ENCODE data around the gene CACNG7.

Gene CACNG7

DNA sequence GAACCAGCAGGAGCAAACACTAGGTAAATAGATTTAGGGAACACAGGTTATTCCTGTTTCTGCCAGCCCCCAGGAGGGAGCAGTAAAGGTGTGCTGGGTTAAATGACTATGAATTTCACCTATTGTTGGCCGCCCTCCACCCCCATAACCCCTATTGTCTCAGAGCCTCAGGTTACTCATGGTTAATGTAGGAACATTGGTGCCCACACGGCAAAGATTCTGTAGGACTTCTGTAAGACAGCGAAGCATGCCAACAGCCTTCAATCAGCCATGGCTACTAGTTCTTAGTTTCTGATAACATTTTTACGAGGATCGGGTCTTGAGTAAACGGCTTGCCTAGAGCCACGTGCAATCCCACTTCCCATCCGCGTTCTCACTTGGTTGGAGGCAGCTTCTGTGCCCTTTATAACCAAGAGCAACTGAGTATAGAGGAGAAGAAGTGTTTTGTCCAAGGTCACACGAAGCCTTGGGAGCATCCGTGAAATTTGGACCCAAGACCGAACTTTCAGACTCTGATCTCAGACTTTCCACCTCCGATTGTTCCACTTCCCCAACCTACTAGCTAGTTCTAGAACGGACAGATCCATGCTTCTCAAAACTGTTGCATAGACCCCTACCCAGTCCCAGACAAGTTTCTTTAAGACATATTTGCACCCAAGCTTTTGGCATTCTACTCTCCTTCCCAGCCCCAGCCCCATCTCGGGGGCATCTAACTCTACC is 48.5 kb downstream of the CACNG7 start:
- no peak for DNase-seq

DNA sequence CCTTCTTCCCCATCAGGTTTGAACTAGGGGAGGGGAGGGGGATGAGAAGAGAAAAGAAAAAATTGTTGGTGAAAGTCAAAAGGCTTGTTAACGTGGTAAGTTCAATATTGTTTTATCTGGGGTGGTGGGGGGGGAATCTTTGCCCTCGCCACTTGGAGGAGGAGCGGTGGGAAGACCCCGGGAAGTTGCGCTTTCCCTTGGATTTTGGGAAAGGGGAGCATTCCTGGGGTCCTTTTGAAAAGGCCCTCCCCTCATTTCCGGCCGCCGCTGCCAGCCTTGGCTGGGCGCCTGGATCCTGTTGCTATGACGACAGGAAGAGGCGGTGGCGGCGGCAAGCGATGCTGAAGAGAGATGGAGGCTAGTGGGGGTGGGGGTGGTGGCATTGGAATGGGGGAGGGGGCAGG is 49.1 kb downstream of the CACNG7 start:
- no peak for DNase-seq

GRCh38 chr19:53958823-53959757 is 50.0 kb downstream of the CACNG7 start:
- DNase-seq = no peak

DNA sequence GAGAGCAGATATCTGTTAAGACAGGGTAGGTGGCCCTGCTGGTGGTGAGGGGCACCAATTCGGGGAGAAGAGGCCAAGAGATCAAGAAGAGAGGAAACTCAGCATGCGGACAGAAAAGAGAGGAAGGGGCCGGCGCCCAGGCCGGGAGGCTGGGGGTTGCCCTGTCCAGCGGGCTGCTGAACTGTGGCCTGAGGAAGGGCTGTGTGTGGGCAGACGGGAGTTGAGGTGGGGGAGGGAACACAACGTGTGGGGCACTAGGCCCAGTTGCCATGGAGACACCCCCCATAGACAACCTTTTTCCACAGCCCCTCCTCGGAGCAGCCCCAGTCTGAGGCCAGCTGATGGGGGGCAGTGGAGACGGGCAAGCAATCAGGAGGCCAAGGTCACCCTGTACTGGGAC is 51.1 kb downstream of the CACNG7 start:
- no peak for DNase-seq

DNA sequence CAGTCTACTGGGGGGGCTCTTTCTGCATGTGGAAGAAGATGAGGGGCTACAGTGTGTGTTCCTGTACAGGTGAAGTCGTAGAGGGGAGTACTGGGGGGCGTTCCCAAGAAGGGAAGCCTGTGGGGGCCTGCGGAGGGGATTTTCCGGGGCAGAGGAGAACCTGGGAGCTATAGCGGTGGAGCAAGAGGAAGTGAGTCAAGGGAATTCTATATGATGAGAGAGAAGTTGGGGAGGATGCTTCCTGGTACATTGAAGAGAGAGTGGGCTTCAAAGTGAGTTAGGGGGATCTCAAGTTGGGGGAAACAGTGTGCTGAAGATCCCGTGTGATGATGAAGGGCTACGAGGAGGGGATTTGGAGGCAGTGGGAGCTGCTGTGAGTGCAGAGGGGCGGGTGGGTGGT is 51.8 kb downstream of the CACNG7 start:
- DNase-seq = no peak

DNA sequence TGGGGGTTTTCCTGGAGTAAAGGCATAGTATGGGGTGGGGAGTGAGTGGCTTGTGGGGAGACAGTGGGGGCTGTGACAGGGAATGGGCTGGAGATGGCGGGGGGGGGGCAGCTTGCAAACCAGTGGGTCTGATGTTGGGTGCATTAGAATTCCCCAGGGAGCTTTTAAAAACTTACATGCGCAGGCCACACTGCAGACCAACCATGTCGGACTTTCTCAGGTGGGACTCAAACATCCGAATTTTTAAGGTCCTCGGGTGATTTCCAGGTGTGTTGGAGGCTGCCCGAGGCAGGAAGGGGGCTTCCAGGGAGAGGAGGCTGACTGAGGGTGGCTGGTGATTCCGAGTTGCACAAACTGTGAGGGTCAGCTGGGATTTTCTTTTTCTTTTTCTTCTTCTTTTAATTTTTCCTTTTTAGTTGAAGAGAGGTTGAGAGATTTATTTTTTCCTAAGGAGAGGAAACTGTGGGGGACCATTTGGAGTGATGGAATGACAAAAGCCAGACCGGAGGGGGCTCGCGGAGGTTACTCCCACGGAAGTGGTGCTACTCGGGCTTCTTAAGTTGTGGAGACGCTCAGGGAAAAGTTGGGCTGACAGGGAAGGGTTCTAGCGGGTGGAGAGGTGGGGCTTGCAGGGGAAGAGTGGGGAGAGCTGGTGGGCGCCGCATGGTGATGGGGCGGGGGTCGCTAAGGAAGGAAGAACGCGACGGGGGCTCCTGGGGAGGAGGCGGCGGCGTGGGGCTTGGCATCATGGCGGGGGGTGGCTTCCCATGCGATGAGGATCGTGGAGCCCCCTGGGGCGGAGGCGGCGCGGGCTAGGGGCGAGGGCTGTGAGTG is 52.7 kb downstream of the CACNG7 start:
- DNase-seq = no peak

DNA sequence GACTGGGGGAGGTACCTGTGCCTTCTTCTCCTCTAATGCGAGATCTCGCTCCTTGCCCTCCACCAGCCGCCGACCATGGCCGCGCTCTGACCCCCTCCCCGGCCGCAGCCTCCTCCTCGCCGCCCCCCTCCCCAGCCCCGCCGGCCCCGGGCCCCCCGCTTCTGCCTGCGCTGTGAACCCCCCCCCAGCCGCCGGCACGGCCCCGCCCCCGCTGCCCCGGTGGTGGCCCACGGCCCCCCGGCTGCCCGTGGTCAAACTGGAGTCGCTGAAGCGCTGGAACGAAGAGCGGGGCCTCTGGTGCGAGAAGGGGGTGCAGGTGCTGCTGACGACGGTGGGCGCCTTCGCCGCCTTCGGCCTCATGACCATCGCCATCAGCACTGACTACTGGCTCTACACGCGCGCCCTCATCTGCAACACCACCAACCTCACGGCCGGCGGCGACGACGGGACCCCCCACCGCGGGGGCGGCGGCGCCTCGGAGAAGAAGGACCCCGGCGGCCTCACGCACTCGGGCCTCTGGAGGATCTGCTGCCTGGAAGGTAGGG is 53.9 kb downstream of the CACNG7 start, which contains the start of gene CACNG8:
Gene CACNG8, plus strand, starts transcription at position 51 of the 545 bp plus-strand sequence.
- DNase-seq = no peak

DNA sequence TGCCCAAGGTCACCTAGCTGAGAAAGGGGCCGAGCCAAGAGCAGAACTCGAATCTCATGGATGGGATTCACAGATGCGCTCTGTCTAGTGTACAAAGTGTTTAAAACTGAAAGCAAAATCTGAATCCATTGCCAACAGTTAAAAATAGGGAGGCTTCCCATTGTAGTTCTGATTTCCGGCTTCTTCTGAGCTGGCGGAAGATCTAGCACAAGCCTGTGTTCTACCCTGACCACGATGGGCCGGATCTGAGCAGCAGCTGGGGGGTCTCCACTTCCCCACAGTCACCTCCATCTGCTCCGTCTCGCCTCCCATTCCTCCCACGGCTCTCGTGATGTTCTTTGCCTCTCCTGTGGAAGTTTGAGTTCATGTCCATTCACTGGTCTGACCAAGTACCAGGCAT is 56.0 kb downstream of the CACNG7 start:
- DNase-seq = no peak

DNA sequence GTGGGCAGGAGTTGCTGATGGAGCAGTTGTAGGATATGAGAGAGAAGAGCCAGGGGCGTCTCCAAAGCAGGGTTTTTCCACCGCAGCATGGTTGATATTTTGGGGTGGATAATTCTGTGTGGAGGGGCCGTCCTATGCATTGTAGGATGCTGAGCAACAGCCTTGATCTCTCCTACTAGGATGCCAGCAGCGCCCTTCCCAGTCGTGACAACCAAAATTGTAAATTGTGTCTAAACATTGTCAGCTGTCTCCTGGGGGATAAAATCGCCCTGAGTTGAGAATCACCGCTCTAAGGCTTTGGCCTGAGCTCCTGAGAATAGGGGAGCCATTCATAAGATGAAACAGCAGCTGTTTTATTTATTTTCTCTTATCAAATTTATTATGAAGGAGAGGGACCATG is 57.9 kb downstream of the CACNG7 start:
- no peak for DNase-seq

DNA sequence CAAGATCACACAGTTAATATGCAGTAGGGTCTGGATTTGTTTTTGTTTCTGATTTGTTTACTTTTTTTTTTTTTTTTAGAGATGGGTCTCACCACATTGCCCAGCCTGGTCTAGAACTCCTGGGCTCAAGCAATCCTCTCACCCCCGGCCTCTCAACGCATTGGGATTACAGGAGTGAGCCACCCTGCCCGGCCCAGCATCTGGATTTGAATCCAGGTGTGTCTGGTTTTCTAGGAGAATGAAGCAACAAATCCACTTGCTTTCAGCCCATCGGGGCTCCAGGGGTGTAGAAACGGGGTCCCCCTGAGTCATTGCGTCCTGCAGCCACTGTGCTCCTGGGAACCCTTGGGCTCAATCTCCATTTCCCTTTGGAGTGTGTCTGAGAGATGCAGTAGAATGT is 60.3 kb downstream of the CACNG7 start:
- no peak for DNase-seq

DNA sequence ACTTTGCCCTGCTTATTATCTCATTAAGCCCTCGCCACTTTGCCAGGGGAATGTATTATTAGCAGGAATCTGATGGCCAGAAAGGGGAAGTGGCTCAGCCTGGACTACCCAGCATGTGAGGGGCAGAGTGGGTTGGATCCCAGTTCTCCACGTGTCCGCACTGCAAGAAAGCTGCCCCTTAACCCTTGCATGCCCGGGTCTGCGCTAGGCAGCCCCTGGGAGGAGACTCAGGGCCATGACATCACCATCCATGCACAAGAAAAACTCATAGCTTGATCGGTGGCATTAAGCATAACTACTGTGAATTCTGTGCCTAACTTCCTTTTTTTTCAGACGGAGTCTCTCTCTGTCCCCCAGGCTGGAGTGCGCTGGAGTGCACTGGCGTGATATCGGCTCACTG is 62.6 kb downstream of the CACNG7 start:
- no peak for DNase-seq

DNA sequence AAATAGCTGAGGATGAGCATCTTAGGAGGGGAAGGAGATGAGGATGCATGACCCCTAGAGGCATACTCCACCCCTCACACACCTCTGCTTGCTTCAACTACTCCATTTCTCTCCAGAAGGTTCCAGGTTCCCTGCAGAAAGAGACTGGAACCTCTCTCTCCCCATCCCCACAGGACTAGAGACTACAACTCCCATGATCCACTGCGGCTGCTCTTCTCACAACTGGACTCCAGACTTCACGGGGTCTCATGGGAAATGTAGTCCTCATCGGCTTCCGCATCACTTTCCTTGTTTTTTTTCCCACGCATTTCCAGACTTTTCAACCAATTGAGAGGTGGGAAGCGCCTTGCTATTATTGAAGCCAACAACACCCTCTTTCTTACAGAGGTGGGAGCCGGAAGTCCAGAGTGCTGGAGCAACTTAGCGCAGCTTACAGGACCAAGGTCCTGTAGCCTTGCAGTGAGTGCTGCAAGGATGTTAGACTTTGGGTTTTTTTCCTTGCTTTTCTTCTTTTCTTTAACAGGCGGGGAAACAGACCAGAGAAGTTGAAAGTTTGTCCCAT is 68.4 kb downstream of the CACNG7 start:
- DNase-seq = peak; percentile 72 to 77

- DNase-seq = peak; percentile 47 to 68
Measured at GRCh38 chr19:53977991-53978731, 69.1 kb downstream of the CACNG7 start.

GRCh38 chr19:53978975-53979801 is 70.1 kb downstream of the CACNG7 start:
- DNase-seq = no peak

DNA sequence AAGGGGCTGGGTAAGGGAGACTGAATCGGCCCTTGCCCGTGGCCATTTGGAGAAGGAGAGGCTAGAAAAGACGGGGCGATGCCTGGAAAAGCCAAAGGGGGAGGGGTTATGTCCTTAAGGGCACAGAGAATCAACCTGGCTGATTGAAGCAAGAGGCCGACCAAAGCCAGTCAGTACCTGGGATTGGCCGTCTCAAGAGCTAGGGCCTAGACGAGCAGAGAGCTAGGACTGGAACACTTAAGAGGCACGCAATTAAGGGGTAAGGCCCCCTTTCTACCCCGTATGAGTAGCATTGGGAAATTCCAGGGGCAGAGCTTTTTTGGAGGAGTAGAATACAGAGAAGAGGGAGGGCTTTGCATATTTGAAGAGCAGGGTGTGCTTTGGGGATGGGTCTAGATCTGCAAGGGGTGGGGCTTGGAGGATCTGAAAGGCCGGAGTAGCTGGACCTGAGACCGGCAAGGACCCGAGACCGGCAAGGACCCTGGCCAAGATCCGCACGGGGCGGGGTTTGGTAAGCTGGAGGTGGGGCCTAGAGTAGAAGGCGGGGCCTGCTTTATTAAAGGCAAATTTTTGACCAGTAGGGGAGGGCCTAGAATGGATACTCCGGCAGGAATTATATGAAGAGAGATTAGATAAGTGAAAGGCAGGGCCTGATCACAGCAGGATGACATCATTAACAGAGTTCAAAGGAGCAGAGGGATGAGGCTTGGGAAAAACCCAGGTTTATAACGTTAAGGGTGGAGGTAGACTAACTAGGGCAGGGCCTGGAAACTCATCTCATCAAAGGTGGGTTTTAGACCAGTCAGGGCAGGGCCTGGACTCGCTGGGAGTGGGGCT is 71.7 kb downstream of the CACNG7 start:
- no peak for DNase-seq

DNA sequence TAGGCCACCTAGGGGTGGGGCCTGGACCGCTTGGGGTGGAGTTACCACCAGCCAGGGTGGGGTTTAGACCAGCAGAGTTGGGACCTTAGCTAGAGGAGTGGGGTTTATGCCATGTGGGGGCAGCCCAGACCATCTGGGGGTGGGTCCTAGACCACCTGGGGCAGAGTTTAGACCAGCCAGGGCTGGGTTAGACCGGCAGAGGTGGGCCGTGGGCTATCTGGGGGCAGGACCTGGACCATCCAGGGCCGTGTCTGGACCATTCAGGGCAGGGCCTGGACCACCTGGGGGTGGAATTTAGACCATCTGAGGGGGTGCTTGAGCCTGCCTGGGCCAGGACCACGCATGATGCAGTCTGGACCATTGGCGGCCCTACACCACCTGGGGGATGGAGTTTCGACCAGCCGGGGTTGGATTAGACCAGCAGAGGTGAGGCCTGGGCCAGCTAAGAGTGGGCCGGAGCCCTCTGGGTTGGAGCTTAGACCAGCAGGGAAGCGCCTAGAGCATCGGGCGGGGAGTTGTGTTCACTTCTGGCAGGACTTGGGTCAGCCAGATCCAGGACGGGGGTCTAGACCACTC is 72.4 kb downstream of the CACNG7 start:
- DNase-seq = no peak

GRCh38 chr19:53982001-53982451 is 72.9 kb downstream of the CACNG7 start:
- no peak for DNase-seq

DNA sequence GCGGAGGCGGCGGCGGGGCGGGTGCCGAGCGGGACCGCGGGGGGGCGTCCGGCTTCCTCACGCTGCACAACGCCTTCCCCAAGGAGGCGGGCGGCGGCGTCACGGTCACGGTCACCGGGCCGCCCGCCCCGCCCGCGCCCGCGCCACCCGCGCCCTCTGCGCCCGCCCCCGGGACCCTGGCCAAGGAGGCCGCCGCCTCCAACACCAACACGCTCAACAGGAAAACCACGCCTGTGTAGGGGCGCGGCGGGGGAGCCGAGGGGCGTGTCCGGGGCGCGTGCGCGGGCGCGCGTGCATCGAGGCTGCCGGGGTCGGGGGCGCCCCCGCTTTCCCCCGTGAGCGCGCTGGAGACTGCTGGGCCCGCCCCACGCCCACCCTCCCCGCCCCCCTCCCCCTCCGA is 73.5 kb downstream of the CACNG7 start:
- DNase-seq = peak; percentile 23 to 31

All from CD4-positive, alpha-beta T cell treated with Interferon alpha-2 for 1 hour (primary cell).